GM21717 (cell line): ENCODE data around the gene ATCAY.
"Not testable (repeated sequence)": the region's sequence is repeated elsewhere in the genome, so short reads cannot be mapped to it uniquely, and the experiment has no call there.

ENCODE experiments used
- ATAC-seq: cut with Tn5 transposase; IDR thresholded peaks from one replicate; pipeline ENCODE4 v1.9.1; 2021; ENCODE audit warnings: mild to moderate bottlenecking, moderate library complexity; ENCODE audit not compliant: unreplicated experiment

The ATCAY gene

DNA sequence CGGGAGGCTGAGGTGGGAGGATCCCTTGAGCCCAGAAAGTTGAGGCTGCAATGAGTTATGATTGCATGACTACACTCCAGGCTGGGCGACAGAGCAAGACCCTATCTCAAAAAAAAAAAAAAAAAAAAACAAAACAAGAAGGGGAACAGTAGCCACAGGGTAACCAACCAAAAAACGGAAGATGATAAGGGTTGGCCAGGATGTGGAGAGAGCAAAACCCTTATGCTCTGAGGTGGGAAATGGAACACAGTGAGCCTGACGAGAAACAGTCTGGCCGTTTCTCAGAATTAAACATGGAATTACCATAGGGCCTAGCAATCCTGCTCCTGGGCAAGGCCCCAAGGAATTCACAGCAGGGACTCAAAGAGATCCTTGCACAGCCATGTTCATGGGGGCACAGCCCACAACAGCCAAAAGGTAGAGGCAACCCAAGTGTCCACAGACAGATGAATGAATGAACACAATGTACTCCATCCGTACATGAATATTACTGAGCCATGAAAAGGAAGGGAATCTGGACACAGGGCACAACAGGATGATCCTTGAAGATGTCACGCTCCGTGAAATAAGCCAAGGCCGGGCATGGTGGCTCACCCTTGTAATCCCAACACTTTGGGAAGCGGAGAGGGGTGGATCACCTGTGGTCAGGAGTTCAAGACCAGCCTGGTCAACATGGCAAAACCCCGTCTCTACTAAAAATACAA lies 63.7 kb downstream of the ATCAY start:
- no peak for ATAC-seq

DNA sequence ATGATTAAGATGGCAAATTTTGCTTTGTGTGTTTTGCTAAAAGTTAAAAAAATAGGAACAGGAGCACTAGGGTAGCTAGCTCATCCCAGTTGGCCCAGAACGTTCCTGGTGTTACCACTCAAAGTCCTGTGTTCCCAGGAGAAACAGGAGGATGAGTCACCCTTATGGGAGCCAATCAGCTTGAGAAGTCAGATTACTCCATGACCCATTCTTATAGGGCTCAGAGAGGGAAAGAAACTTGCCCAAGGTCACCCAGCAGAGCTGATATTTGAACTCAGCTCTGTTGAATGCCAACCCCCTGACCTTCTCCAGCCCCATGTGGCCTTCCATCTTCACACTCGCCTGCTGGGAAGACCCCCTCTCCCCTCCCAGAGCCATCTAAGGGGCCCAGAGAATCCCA lies 65.4 kb downstream of the ATCAY start:
- no peak for ATAC-seq

DNA sequence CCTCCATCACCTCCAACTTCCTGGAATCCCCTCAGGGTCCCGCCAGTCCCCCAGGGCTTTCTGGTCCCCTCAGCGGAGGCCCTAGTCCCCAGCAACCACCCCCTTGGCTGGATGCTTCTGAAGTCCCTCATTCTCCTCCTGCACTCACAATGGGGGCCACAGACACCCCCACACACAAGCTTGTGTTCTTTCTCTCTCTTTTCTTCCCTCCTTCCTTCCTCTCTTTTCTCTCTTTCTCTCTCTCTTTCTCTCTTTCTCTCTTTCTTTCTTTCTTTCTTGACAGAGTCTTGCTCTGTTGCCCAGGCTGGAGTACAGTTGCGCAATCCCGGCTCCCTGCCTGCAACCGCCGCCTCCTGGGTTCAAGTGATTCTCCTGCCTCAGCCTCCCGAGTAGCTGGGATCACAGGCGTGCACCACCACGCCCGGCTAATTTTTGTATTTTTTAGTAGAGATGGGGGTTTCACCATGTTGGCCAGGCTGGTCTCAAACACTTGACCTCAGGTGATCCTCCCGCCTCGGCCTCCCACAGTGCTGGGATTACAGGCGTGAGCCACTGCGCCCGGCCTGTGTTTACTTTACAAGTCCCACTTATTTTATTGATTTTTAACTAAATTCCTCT lies 66.9 kb downstream of the ATCAY start:
- not testable (repeated sequence) for ATAC-seq

DNA sequence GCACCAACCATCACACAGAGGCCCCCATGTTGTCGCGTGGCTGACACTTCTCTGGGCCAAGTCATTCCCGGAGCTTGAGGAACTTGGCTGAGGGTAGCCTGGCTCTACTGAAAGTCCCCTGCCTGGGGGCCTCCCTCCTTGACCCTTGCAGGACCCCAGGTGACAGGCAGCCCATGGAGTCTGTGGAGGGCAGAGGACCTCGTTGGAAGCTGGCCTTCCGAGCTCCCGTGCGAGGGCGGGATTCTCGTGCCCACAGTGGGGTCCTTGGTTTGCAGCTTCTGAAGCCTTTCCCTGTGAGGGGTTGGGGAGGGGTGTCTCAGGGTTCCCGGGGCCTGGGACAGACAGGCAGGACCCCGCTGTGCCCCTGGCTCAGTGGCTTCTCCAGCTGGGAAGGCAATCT lies 68.8 kb downstream of the ATCAY start:
- ATAC-seq, result no peak

DNA sequence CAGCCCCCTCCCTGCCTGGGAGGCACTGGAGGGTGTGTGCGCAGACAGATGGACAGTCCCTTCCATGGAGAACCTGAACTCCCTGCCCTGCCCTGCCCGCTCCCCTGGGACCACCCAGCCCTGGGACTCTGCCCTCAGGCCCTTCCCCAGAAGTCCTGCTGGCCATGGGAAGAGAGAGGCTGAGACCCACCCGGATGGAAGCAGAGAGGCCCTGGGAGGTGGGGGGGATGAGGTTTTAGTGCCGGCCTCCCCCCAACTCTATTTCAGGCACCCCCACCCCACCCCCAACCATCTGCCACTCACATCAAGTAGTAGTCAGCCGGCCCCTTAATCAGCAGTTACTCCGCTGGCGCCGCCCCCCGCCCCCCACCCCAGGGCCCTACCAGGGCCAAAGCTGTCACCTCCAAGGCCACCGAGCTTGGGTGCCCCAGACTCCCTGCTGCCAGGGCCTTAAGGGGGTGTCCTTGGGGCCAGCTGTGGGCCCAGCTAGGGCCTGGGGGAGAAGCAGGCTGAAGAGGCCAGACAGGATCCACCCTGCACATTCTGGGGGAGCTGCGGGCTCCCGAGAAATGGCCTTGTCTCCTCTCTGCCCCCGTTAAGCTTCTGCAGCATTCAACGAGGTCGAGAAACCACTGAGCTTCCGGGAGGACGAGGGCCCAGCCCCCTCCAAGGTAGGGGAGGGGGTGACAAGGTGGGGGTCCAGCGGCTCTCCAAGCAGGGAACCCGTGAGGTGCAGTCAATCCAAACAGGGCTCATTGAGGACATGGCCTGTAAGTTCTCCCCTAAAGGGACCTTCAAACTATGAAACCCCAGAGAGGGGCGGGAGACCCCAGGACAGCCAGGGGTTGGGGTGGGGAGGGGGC lies 69.7 kb downstream of the ATCAY start:
- ATAC-seq, result no peak

DNA sequence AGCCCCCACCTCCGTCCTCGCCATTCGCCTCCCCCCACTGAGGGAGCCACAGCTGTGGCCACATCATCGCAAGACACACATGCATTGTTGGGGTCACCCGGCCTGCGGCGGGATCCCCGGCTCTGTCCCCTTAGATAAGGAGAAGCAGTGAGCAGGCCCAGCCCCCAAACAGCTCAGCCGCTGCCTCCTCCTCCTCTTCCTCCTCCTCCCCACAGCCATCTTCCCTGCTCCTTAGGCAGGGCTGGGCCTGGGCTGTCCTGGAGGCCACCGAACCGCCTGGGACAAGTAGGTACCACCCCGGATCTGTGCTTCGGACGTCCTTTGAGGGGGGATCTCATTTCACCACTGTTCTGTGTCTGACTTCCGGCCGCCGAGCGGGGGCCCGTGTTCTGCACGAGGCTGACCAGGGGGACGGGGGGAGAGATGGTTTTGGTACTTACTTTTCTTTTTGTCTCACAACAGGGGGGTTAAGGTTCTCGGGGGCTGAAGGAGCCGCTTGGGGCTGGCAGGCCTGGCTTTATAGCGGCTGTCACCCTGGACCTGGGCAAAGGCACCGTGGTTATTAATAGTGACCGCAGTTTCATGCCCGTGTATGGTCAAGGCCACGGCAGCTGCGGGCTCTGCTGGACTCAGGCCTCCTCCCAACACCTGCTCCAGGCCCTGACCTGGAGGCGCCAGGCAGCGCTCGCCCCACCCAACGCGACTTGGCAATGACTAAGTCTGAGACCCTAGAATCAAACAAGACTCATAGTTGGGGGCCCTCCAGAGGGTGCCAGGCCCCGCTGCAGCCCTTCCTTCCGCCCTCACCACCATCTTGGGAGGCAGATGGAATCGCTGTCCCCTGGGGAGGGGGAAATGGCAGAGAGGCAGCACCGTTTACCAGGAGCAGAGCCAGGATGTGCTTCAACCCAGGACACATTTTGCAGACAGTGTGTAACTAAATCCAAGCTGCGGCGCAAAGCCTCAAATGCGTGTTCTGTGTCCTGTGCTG lies 70.7 kb downstream of the ATCAY start:
- no peak for ATAC-seq

DNA sequence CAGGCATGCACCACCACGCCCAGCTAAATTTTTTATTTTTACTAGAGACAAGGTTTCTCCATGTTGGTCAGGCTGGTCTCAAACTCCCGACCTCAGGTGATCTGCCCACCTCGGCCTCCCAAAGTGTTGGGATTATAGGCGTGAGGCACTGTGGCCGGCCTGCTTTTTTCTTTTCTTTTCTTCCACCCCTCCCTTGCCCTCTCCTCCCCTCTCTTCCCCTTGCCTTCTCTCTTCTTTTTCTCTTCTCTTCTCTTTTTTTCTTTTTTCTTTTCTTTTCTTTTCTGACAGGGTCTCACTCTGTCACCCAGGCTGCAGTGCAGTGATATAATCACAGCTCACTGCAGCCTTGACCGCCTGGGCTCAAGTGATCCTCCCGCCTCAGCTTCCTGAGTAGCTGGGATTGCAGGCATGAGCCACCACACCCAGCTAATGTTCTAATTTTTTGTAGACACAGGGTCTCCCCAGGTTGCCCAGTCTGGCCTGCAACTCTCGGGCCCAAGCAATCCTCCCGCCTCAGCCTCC lies 72.3 kb downstream of the ATCAY start:
- not testable (repeated sequence) for ATAC-seq

DNA sequence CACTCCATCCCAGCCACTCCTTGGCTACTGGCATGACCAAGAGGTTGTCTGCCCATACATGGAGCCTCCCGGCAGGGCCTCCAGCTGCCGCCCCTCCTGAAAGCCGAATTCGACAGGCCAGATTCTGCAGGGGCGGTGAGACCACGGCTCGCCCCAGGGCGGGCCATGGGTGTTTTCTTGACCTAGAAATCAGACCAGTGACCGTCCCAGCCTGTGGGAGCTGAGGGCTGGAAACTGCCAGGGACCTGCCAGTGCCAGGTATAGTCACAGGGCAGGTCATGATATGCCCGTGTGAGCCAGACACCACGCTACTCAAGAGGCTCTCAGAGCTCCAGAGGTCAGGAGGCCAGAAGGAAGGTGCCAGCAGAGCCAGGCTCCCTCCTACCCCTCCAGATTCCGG lies 73.6 kb downstream of the ATCAY start:
- no peak for ATAC-seq

DNA sequence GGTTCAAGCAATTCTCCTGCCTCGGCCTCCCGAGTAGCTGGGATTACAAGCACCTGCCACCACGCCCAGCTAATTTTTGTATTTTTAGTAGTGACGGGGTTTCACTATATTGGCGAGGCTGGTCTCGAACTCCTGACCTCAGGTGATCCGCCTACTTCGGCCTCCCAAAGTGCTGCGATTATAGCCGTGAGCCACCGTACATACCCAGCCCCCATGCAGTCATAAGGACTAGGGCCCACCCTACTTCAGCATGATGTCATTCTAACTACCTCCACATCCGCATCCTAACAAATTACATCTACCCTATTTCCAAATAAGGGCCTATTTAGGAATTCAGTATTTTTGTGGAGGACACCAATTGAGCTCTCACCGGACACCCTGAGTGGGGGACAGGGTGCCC lies 74.8 kb downstream of the ATCAY start:
- not testable (repeated sequence) for ATAC-seq

DNA sequence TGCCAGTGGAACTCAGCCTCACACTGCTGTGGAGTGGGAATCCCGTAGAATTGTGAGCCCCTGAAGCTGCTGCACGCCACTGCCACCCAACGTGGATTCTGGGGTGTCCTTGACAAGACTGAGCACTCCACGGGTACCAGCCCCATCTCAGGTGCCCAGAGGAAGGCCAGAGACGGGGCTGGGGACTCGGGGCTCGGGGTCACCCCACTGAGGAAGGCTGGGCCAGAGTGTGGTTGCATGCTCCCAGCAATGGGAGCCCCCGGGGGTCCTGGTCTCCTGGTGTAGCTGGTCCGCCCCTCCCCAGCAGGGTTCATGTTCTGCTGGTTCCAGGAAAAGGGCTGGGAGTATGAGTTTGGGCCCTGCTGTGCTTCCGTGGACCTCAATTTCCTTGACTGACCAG lies 75.2 kb downstream of the ATCAY start:
- no peak for ATAC-seq

DNA sequence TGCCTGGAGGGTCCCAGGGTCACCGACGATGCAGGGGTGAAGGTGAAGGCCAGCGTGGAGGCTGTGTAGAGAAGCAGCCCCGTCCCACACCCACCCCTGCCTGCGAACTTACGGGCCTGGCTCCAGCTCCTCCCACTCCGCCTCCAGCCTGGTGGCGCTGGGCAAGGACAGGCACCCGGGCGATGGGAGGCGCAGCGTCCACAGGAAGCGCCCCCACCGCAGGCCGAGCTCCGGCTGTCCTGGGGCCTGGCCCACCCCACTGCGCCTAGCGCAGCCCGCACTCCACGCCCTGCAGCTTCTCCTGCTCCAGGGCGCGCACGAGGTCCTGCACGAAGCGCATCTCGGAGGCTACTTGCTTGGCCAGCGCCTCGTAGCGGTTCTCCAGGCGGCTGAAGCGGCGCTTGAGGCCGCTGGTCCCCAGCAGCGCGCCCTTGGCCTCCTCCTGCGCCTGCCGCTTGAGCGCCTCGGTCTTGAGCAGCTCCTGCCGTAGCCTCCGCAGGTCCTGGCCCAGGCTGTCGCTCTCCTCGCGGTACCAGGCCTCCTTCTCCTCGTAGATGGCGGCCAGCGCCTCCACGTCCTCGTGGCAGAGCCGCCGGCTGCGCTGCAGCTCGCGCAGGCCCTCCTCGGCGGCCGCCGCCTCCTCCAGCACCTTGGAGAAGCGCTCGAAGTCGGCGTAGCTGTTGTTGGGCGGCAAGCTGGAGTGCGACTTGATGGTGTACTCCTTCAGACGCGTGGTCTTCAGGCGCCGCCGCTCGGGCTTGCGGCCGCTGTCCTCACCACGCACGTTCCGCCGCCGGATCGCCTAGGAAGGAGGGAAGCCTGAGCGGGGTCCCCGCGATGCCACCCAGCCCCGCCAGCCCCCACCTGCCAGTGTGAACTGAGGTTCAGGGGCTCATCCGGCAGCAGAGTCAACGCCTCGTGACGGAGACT lies 78.6 kb downstream of the ATCAY start:
- no peak for ATAC-seq

DNA sequence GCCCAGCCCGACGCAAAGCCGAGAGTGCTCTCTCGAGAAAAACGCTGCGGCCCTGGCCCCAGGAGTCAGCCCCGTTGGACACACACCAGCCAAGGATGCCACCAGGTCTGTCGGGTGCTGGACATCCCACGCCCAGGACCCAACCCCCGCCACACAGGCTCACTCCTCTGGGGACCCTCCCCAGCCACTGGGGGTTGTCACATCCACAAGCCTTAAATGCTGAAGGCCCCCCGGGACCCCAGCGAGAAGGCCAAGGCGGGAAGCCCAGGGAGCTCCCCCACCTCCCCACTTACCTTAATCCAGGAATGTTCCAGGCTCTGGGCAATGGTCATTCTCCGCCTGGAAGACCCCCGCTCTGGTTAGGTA lies 79.3 kb downstream of the ATCAY start:
- ATAC-seq, result no peak

DNA sequence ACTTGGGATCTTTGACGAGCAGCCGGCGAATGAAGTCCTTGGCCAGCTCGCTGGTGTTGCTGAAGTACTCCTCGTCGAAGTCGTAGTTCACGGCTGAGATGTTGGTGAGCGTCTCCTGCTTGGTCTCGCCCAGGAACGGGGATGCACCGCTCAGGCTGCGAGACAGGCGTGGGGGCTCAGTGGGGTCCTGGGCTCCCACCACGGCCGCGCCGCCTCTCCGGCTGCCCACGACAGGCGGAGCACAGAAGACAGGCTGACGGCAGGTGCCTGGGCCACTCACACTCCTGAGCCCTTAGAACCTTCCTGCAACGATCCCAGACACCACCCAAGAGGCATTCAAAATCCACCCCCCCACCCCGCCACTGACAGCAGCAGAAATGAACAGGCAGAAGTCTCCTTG lies 80.5 kb downstream of the ATCAY start:
- no peak for ATAC-seq

DNA sequence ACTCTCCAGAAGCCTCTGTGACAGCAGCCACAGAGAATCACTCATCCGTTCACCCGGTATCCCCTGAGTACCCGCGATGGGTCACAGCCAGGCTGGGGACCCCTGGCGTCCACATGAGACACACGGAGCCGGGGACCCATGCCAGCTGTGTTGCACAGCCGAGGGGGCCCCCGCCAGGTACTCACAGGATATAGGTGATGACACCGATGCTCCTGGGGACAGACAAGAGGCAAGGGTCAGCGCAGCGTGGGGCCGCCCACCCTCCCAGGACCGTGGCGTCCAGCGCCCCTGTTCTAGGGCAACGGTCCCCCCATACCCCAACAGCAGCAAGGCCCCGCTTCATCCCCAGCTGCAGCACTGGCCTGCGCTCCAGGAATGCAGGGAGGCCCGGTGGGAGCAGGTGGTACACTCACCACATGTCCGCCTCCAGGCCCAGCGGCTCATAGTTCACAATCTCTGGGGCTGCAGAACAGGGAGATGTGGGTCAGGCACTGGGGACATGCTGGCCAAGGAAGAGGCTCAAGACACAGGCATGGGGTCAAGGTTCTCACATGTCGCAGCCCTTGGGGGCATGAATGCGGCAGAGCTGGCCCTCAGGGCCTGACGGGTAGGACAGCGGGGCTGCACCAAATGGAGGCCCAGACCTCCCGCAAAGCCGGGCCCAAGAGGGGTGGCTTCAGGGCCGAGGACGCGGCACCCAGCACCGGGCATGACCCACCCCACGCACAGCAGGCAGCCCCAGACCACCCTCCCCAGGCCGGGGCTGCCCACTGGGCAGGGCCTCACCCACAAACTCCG lies 83.2 kb downstream of the ATCAY start:
- ATAC-seq, result no peak

DNA sequence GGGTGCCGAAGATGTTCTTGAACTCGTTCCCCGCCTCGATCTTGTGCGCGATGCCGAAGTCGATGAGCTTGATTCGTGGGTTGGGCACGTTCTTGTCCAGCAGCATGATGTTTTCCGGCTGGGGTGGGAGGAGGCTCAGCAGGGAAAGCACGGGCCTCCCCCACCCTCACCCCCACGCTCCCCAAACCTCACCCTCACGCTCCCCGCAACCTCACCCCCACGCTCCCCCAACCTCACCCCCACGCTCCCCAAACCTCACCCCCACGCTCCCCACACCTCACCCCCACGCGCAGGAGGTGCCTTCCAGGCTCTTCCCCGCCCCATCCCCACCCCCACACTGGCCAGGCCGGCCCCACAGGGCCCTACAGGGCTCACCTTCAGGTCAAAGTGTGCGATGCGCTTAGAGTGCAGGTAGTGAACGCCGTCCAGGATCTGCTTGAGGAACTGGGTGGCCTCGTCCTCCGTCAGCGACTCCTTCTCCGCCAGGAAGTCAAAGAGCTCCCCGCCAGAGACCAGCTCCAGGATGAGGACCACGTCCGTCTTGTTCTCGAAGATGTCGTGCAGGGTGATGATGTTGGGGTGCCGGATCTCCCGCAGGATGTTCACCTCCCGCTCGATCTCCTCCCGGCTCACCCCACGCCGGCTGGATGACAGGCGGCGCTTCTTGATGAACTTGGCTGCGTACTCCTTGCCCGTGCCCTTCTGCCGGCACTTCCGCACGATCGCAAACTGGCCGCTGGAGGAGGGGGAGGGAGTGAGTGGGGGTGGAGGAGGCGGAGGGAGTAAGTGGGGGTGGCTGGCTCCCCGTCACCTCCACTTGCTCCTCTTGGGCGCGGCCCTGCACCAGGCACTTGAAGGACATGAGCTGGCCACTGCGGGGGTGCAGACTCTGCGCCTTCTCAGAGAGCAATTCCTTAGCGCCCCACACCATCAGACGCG lies 84.0 kb downstream of the ATCAY start:
- no peak for ATAC-seq

DNA sequence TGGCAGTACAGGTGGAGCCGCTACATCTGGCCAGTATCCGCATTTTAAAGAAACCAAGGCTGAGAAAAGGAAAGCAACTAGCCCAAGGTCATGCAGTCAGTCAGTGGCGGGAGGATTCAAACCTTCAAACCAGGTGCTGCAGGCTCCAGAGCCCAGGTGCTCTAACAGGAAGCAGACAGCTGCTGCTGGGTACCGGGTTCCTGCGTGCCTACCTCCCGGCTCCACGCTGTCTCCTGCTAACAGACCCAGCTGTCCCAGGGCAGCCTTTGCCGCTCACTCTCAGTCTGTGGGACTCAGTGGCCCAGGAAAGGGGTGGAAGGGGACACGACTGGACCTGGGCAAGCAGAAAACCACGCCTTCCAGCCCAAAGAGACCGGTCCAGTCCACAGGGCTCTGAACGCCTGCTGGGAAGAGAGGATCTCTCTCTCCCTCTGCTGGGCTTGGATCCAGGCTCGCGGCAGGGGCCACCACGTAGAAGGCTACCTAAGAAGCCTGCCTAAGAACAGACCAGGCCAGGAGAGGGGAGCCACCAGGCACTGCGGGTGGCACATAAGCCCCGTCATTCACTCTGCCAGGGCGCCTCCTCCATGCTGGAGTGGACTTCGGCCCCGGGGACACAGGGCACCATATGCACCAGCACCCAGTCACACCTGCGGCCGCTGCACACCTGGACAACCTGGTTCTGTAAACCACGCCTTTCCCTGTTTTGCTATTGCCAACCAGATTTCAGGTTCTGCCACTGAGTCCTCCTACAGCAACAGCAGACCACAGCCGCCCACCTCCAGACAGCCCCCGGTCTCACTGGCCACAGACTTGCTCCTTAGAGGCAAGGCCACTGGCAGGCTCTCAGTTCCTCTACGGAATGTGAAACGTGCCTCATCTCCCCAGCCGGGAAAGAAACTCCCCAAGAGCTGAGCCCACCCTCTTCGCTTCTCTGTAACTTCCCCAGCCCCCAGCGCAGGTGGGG lies 85.8 kb downstream of the ATCAY start:
- no peak for ATAC-seq
